Keratinocyte (primary cell): ENCODE results near the gene EIF3I. TPM values are rescaled to one million over a fixed set of nuclear protein-coding genes. Genes with fewer than 3 reads are reported as not detected.

Experiments used
- DNase-seq: peaks from one replicate; pipeline ENCODE4 v3.0.0-alpha.2; 2011; ENCODE audit warnings: low read depth, missing footprints, low spot score
- FAIRE-seq: peaks from 2 replicates; lab custom pipeline; 2011; peaks lifted over from hg19 to GRCh38; lab: Jason Lieb, UNC
- H2AFZ ChIP-seq: 2 replicates; pipeline ENCODE4 v1.6.0; 2012; ENCODE audit warnings: low read length, control low read depth, inconsistent platforms; ENCODE audit not compliant: control insufficient read depth
- H3K27ac ChIP-seq: 2 replicates; pipeline ENCODE4 v1.5.1; 2011; ENCODE audit warnings: low read length; ENCODE audit not compliant: control insufficient read depth, insufficient read depth
- H3K27me3 ChIP-seq: 3 replicates; pipeline ENCODE4 v1.6.0; 2011; ENCODE audit warnings: low read length; ENCODE audit not compliant: control insufficient read depth, insufficient read depth; ENCODE audit errors: extremely low read depth
- H3K36me3 ChIP-seq, 2 experiments: 2 replicates in 1 of 2; 3 replicates in 1 of 2; pipeline ENCODE4 v1.5.1; 2011; ENCODE audit warnings: low read length in 2 of 2, mild to moderate bottlenecking in 1 of 2; ENCODE audit not compliant: control insufficient read depth in 2 of 2, insufficient read depth in 2 of 2; ENCODE audit errors: extremely low read depth in 1 of 2
- H3K4me1 ChIP-seq: 3 replicates; pipeline ENCODE4 v1.5.1; 2011; ENCODE audit warnings: low read length; ENCODE audit not compliant: control insufficient read depth, insufficient read depth; ENCODE audit errors: extremely low read depth
- H3K4me2 ChIP-seq: 3 replicates; pipeline ENCODE4 v1.6.0; 2011; ENCODE audit warnings: low read depth, low read length; ENCODE audit not compliant: control insufficient read depth, insufficient read depth; ENCODE audit errors: extremely low read depth
- H3K4me3 ChIP-seq, 3 experiments: fragments of 200-600 bp in 1 of 3; sonication (generic) in 1 of 3; 2 replicates in 2 of 3; 3 replicates in 1 of 3; pipeline ENCODE4 v1.5.1; 2011 to 2016; ENCODE audit warnings: low read length in 3 of 3, mild to moderate bottlenecking in 3 of 3, control low read depth in 2 of 3, inconsistent platforms in 1 of 3, low read depth in 1 of 3, mixed read lengths in 1 of 3, mixed run types in 1 of 3, moderate library complexity in 1 of 3; ENCODE audit not compliant: control insufficient read depth in 2 of 3, insufficient read depth in 2 of 3; ENCODE audit errors: extremely low read depth in 1 of 3
- H3K79me2 ChIP-seq: 2 replicates; pipeline ENCODE4 v1.6.0; 2012; ENCODE audit warnings: low read length; ENCODE audit not compliant: control insufficient read depth, insufficient read depth
- H3K9ac ChIP-seq: 3 replicates; pipeline ENCODE4 v1.6.0; 2011; ENCODE audit warnings: low read length; ENCODE audit not compliant: control insufficient read depth, insufficient read depth; ENCODE audit errors: extremely low read depth
- H3K9me1 ChIP-seq: 3 replicates; pipeline ENCODE4 v1.6.0; 2011; ENCODE audit warnings: low read length; ENCODE audit not compliant: control insufficient read depth, insufficient read depth; ENCODE audit errors: extremely low read depth
- H3K9me3 ChIP-seq: 2 replicates; pipeline ENCODE4 v1.5.1; 2012; ENCODE audit warnings: low read depth, low read length; ENCODE audit not compliant: control insufficient read depth
- H4K20me1 ChIP-seq: 3 replicates; pipeline ENCODE4 v1.6.0; 2011; ENCODE audit warnings: low read length; ENCODE audit not compliant: control insufficient read depth, insufficient read depth; ENCODE audit errors: extremely low read depth
- CTCF ChIP-seq, 3 experiments: IDR thresholded peaks in 1 of 3; conservative IDR thresholded peaks in 1 of 3; optimal IDR thresholded peaks in 1 of 3; 2 replicates in 2 of 3; 3 replicates in 1 of 3; pipeline versions ENCODE3 to v1.5.1; 2011; ENCODE audit warnings: low read length in 3 of 3, mild to moderate bottlenecking in 3 of 3, moderate library complexity in 2 of 3, control low read depth in 1 of 3, inconsistent platforms in 1 of 3; ENCODE audit not compliant: insufficient read depth in 2 of 3; ENCODE audit errors: extremely low read depth in 1 of 3
- EZH2 ChIP-seq: IDR thresholded peaks from one replicate; pipeline ENCODE4 v1.6.1; 2012; ENCODE audit warnings: inconsistent platforms, mild to moderate bottlenecking, low read length, moderate library complexity
- dilution Hi-C: fragments of 300-500 bp; cut with MboI; formaldehyde crosslinking; loops from one replicate; pipeline ENCODE4 v1.7.0; 2020; ENCODE audit warnings: low sequenced_read_pairs; ENCODE audit not compliant: extremely low pct_ligation_motif_present
- polyA plus RNA-seq, 5 experiments: library from polyadenylated mRNA; depleted of rRNA in 3 of 5; stranded (reverse) in 3 of 5; stranded (forward) in 1 of 5; unstranded in 1 of 5; fragments of >200 nt; gene quantifications; 1 replicate in 1 of 5; 2 replicates in 3 of 5; 3 replicates in 1 of 5; pipeline versions ENCODE4 v1.2.1 to v1.2.3, GENCODE V29; 2011 to 2012; ENCODE audit warnings: missing spikeins in 2 of 5, low read depth in 1 of 5, low replicate concordance in 1 of 5

The EIF3I gene
- polyA plus RNA-seq, 1 donor (not counting 4 experiments of a cell fraction or from before 2014, with no cell fraction given), result 388 TPM

GRCh38 chr1:32208469-32208868, 13.7 kb upstream of the EIF3I start:
- Histone ChIP-seq H3K27ac (no peak overlapping the region), H3K79me2 (no peaks in the 10 kb centered on the region), H3K4me1 (peaks cover 11% of the 10 kb centered on the region), H3K9ac (no peak overlapping the region), H3K9me1 (no peaks in the 10 kb centered on the region), H3K36me3 (peaks cover 3 to 5% of the 10 kb centered on the region in 2 experiments), H3K27me3 (no peaks in the 10 kb centered on the region), H3K4me3 (no peak overlapping the region), H3K4me2 (no peak overlapping the region), H3K9me3 (no peaks in the 10 kb centered on the region), H2AFZ (no peak overlapping the region), H4K20me1 (no peaks in the 10 kb centered on the region)
- FAIRE-seq, result no peak
- no peak for DNase-seq
- TF ChIP-seq EZH2 (no peak), CTCF (optimal IDR thresholded peaks at IDR 0.05 in 1 of 3, IDR thresholded peaks at IDR 0.05 in 1 of 3, conservative IDR thresholded peaks at IDR 0.05 in 1 of 3; ENCODE audit: extremely low read depth in 1 of 3, insufficient read depth in 2 of 3, low read length in 3 of 3) (no peak)
- dilution Hi-C loops, result no loop called here

GRCh38 chr1:32208891-32209328, 13.3 kb upstream of the EIF3I start, which contains the start of gene DCDC2B:
DCDC2B (plus strand) TSS chr1:32209089; CDS start chr1:32209094, 5 bp downstream.
- no peak for FAIRE-seq
- dilution Hi-C loops, result no loop called here

More at GRCh38 chr1:32208891-32209328, 13.3 kb upstream of the EIF3I start, which contains the start of gene DCDC2B:
- Histone ChIP-seq H4K20me1 (no peaks in the 10 kb centered on the region), H3K27me3 (no peaks in the 10 kb centered on the region), H3K36me3 (peaks cover 3 to 5% of the 10 kb centered on the region in 2 experiments), H3K4me1 (peaks cover 11% of the 10 kb centered on the region), H3K79me2 (no peaks in the 10 kb centered on the region), H3K27ac (no peak within 1 kb of the TSS), H3K4me3 (no peak within 1 kb of the TSS), H3K9ac (no peak within 1 kb of the TSS), H3K4me2 (no peak within 1 kb of the TSS), H2AFZ (no peak within 1 kb of the TSS), H3K9me3 (no peaks in the 10 kb centered on the region), H3K9me1 (no peaks in the 10 kb centered on the region)
- DNase-seq, result no peak
- TF ChIP-seq EZH2 (no peak), CTCF (optimal IDR thresholded peaks at IDR 0.05 in 1 of 3, IDR thresholded peaks at IDR 0.05 in 1 of 3, conservative IDR thresholded peaks at IDR 0.05 in 1 of 3; ENCODE audit: extremely low read depth in 1 of 3, insufficient read depth in 2 of 3, low read length in 3 of 3) (no peak)
